Activated naive CD8-positive, alpha-beta T cell (primary cell): ENCODE data around the gene SMPDL3B.
"Not testable (repeated sequence)": the region's sequence is repeated elsewhere in the genome, so short reads cannot be mapped to it uniquely, and the experiment has no call there.

Source experiments
- H3K27ac Mint-ChIP-seq: one replicate; pipeline ENCODE4 v1.8.0; 2021; ENCODE audit warnings: mixed read lengths
- H3K27me3 Mint-ChIP-seq: one replicate; pipeline ENCODE4 v1.8.0; 2021; ENCODE audit warnings: mixed read lengths
- H3K36me3 Mint-ChIP-seq: one replicate; pipeline ENCODE4 v1.8.0; 2021; ENCODE audit warnings: mixed read lengths
- H3K4me1 Mint-ChIP-seq: one replicate; pipeline ENCODE4 v1.8.0; 2021; ENCODE audit warnings: low read depth, mixed read lengths
- H3K4me3 Mint-ChIP-seq: one replicate; pipeline ENCODE4 v1.8.0; 2021; ENCODE audit warnings: mild to moderate bottlenecking, mixed read lengths
- H3K9me3 Mint-ChIP-seq: one replicate; pipeline ENCODE4 v1.8.0; 2021; ENCODE audit warnings: low read depth, mixed read lengths

The SMPDL3B gene

GRCh38 chr1:27972141-27972540, 37.3 kb downstream of the SMPDL3B start:
- Mint-ChIP-seq H3K27me3 (no peaks in the 10 kb centered on the region), H3K27ac (no peak overlapping the region), H3K4me3 (no peak overlapping the region), H3K36me3 (peaks cover 6% of the 10 kb centered on the region), H3K9me3 (no peaks in the 10 kb centered on the region), H3K4me1 (peaks cover 16% of the 10 kb centered on the region)

DNA sequence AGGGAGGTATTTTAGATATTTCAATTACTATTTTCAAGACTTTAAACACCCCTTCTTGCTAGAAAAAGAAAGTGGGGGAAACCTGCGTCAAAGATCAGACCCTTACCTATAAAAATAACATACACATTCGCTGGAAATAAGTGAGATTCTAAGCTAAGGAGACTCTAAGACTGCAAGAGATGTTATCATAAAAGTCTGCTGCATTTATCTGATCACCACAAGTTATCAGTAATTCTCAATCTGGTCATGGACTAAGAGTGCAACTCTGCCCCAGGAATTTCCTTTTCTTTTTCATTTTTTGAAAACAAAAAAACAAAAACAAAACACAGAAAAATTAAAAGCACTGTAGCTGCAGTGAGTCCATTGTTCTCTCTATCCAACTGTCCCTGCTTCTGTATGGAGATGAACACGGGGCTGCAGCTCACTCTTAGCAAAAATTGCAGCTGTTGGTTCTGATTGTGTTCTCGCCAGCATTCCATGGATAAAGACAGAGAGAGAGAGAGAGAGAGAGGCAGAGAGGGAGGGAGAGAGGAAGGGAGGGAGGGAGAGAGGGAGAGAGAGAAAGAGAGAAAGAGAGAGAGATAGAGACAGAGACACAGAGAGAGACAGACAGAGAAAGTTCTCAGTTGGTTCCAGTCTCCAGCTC, 39.1 kb downstream of the SMPDL3B start:
- H3K4me1 Mint-ChIP-seq: peaks cover 11% of the 10 kb centered on the region
- H3K27ac Mint-ChIP-seq: no peak overlapping the region
- H3K9me3 Mint-ChIP-seq: no peaks in the 10 kb centered on the region
- H3K4me3 Mint-ChIP-seq: no peak overlapping the region
- peaks cover 4% of the 10 kb centered on the region for H3K36me3 Mint-ChIP-seq
- H3K27me3 Mint-ChIP-seq: no peaks in the 10 kb centered on the region

DNA sequence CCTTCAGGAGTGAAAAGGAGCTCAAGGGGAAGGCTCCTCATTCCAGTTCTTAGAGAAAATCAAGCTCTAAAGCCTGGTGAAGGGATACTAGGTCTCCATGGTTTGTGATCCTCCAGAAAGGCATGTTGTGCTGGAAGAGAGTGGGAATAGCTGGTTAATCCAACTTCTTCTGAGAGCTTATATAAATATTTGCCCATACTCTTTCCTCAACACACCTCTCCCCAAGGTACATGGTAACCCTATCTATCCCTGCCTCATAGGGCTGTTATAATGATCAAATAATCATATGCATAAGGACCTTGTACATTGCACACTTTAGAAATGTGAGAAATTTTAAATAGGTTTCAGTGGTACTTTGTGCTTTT, 39.6 kb downstream of the SMPDL3B start:
- Mint-ChIP-seq H3K4me3 (no peak overlapping the region), H3K27me3 (no peaks in the 10 kb centered on the region), H3K36me3 (peaks cover 4% of the 10 kb centered on the region), H3K4me1 (peaks cover 9% of the 10 kb centered on the region), H3K9me3 (no peaks in the 10 kb centered on the region), H3K27ac (no peak overlapping the region)

GRCh38 chr1:27979151-27979858, 44.5 kb downstream of the SMPDL3B start:
- H3K4me1 Mint-ChIP-seq: no peaks in the 10 kb centered on the region
- H3K27ac Mint-ChIP-seq: no peak overlapping the region
- no peak overlapping the region for H3K4me3 Mint-ChIP-seq
- H3K27me3 Mint-ChIP-seq: no peaks in the 10 kb centered on the region
- H3K36me3 Mint-ChIP-seq: peaks cover 4% of the 10 kb centered on the region
- H3K9me3 Mint-ChIP-seq: no peaks in the 10 kb centered on the region

DNA sequence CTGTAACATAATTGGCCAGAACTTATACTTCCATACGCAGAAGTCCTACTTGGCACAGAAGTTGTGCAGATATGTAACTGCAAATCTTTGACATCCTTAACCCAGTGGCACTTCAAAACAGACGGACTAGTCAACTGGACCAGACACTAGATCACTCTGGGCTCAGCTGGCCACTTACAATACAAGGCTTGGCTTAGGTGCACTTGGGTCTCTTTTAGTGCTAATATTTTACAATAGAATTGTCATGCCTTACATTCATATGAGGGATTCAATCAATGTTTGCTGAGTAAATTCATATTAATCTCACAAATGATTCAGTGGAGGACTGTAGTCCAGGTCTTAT, 45.0 kb downstream of the SMPDL3B start:
- H3K27ac Mint-ChIP-seq: no peak overlapping the region
- H3K27me3 Mint-ChIP-seq: no peaks in the 10 kb centered on the region
- no peaks in the 10 kb centered on the region for H3K9me3 Mint-ChIP-seq
- peaks cover 4% of the 10 kb centered on the region for H3K36me3 Mint-ChIP-seq
- no peak overlapping the region for H3K4me3 Mint-ChIP-seq
- H3K4me1 Mint-ChIP-seq: no peaks in the 10 kb centered on the region

DNA sequence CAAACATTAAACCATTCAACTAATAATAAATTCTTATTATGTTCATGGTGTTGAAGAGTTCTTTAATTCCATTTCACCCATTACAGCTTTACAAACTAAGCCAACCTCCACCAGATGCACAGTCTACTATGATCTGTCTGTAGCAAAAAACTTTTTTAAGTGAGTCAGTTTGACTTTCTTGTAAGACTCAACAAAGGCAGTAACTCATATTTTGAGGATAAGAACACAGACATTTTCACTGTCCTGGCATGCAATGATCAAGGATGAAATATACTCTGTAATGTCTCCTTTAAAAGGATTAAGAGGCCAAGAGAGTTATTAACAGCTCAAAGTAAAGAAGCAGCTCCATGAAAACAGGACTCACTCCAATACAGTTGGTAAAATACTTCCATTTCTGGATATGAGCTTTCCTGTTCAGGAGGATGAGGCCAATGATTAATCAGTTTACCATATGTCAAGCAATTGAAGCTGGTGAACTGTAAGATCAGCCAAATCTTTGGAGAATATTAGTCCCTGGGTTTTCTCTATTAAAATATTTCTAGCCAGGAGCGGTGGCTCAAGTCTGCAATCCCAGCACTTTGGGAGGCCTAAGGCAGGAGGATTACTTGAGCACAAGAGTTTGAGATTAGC, 45.5 kb downstream of the SMPDL3B start:
- no peak overlapping the region for H3K4me3 Mint-ChIP-seq
- no peaks in the 10 kb centered on the region for H3K27me3 Mint-ChIP-seq
- H3K27ac Mint-ChIP-seq: no peak overlapping the region
- no peaks in the 10 kb centered on the region for H3K9me3 Mint-ChIP-seq
- H3K4me1 Mint-ChIP-seq: no peaks in the 10 kb centered on the region
- H3K36me3 Mint-ChIP-seq: peaks cover 4% of the 10 kb centered on the region

- Mint-ChIP-seq H3K4me3 (no peak overlapping the region), H3K9me3 (no peaks in the 10 kb centered on the region), H3K36me3 (peaks cover 4% of the 10 kb centered on the region), H3K4me1 (no peaks in the 10 kb centered on the region), H3K27ac (no peak overlapping the region), H3K27me3 (no peaks in the 10 kb centered on the region)
Measured at GRCh38 chr1:27981145-27981544, 46.3 kb downstream of the SMPDL3B start.

- Mint-ChIP-seq H3K4me3 (no peak overlapping the region), H3K4me1 (peaks cover 27% of the 10 kb centered on the region), H3K9me3 (no peaks in the 10 kb centered on the region), H3K36me3 (peaks cover 24% of the 10 kb centered on the region), H3K27me3 (no peaks in the 10 kb centered on the region), H3K27ac (no peak overlapping the region)
Measured at GRCh38 chr1:27990920-27991537, 56.2 kb downstream of the SMPDL3B start.

DNA sequence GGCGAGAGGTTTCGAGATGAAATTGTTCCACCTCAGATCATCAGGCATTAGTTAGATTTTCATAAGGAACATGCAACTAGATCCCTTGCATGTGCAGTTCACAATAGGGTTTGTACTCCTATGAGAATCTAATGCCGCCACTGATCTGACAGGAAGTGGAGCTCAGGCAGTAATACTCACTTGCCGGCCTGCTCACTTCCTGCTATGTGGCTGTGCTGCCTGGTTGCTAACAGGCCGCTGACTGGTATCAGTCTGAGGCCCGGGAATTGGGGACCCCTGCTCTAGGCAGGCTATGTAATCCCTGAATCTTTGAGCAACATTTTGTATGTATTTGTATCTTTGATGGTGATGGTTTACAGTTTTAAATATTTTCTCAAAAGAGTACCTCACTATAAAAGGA, 57.5 kb downstream of the SMPDL3B start:
- H3K9me3 Mint-ChIP-seq: no peaks in the 10 kb centered on the region
- peaks cover 28% of the 10 kb centered on the region for H3K4me1 Mint-ChIP-seq
- H3K27me3 Mint-ChIP-seq: no peaks in the 10 kb centered on the region
- peaks cover 20% of the 10 kb centered on the region for H3K36me3 Mint-ChIP-seq
- peak overlapping the region; percentile 30 for H3K4me3 Mint-ChIP-seq
- peak overlapping the region; percentile 88 for H3K27ac Mint-ChIP-seq

DNA sequence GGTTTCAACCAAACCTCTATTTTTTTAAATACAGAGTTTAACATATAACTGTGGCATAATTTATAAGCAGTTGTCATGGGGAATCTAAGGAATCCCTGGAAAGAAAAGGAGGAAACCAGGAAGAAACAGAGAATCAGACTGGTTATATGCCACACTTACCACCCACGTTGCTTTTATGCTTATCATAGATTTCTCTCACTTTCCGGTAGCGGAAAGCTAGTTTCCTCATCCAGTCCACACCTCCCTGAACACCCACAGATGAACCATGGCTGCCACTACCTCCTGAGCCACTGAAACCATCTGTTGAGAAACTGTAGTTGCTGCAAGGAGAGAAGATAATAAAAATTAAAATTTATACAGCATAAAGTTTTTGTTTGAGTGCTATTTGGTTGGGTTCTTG, 58.4 kb downstream of the SMPDL3B start:
- Mint-ChIP-seq H3K27ac (peak overlapping the region; percentile 75), H3K4me1 (peaks cover 28% of the 10 kb centered on the region), H3K9me3 (no peaks in the 10 kb centered on the region), H3K36me3 (peaks cover 20% of the 10 kb centered on the region), H3K4me3 (no peak overlapping the region), H3K27me3 (no peaks in the 10 kb centered on the region)

DNA sequence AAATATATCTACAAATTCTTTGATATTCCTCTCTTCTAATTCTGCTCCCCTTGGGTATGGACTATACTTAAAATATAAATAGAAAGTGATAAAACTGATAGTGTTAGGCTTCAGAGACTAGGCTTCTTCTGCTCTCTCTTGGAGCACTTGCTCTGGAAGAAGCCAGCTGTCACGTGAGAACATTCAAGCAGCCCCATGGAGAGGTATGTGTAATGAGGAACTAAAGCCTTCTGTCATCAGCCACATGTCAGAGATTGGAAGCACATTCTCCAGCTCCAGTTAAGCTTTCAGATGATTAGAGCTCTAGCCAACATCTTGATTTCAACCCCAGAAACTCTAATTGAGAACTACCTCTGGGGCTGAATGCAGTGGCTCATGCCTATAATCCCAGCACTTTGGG, 59.3 kb downstream of the SMPDL3B start:
- Mint-ChIP-seq H3K4me1 (peaks cover 28% of the 10 kb centered on the region), H3K27ac (peak overlapping the region; percentile 61), H3K4me3 (no peak overlapping the region), H3K9me3 (no peaks in the 10 kb centered on the region), H3K36me3 (peaks cover 20% of the 10 kb centered on the region), H3K27me3 (no peaks in the 10 kb centered on the region)

DNA sequence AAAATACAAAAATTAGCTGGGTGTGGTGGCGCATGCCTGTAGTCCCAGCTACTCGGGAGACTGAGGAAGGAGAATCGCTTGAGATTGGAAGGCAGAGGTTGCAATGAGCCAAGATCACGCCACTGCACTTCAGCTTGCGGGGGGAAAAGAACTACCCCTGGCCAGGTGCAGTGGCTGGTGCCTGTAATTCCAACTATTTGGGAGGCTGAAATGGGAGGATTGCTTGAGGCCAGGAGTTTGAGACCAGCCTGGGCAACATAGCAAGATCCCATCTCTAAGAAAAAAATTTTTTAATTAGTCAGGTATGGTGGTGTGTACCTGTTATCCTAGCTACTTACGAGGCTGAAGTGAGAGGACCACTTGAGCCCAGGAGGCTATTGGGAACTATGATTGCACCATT, 59.7 kb downstream of the SMPDL3B start:
- peaks cover 28% of the 10 kb centered on the region for H3K4me1 Mint-ChIP-seq
- not testable (repeated sequence) for H3K4me3 Mint-ChIP-seq, H3K27ac Mint-ChIP-seq, H3K9me3 Mint-ChIP-seq, H3K27me3 Mint-ChIP-seq
- H3K36me3 Mint-ChIP-seq: peaks cover 19% of the 10 kb centered on the region

GRCh38 chr1:27999055-27999454, 64.3 kb downstream of the SMPDL3B start:
- peaks cover 1% of the 10 kb centered on the region for H3K4me1 Mint-ChIP-seq
- peaks cover 7% of the 10 kb centered on the region for H3K36me3 Mint-ChIP-seq
- H3K27me3 Mint-ChIP-seq: no peaks in the 10 kb centered on the region
- no peak overlapping the region for H3K27ac Mint-ChIP-seq
- H3K9me3 Mint-ChIP-seq: no peaks in the 10 kb centered on the region
- H3K4me3 Mint-ChIP-seq: no peak overlapping the region

DNA sequence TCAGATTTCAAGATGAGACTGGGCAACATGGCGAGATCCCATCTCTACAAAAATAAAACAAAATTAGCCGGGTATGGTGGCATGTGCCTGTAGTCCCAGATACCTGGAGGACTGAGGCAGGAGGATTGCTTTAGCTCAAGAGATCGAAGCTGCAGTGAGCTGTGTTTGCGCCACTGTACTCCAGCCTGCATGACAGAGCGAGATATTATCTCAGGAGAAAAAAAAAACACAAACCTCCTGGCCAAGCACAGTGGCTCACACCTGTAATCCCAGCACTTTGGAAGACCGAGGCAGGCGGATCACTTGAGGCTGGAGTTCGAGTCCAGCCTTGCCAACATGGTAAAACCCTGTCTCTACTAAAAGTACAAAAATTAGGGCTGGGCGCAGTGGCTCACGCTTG, 67.8 kb downstream of the SMPDL3B start:
- Mint-ChIP-seq H3K4me3 (no peak overlapping the region), H3K9me3 (no peaks in the 10 kb centered on the region), H3K27ac (no peak overlapping the region), H3K36me3 (peaks cover 8% of the 10 kb centered on the region), H3K4me1 (no peaks in the 10 kb centered on the region), H3K27me3 (no peaks in the 10 kb centered on the region)

GRCh38 chr1:28003117-28003516, 68.3 kb downstream of the SMPDL3B start:
- not testable (repeated sequence) for H3K4me1 Mint-ChIP-seq, H3K27ac Mint-ChIP-seq, H3K4me3 Mint-ChIP-seq, H3K9me3 Mint-ChIP-seq, H3K36me3 Mint-ChIP-seq, H3K27me3 Mint-ChIP-seq
